Lung (tissue), 12 donors: ENCODE measurements around the gene SYNM. TPM values are rescaled to one million over a fixed set of nuclear protein-coding genes. Genes with fewer than 3 reads are reported as not detected.

Experiments
- ATAC-seq: fragments of 200-7000 bp; cut with Tn5 transposase; one replicate; pipeline ENCODE4 v1.9.1; 2020; ENCODE audit warnings: moderate number of reproducible peaks; ENCODE audit not compliant: insufficient read depth, low FRiP score
- DNase-seq, 3 donors: peaks; one replicate each; pipeline ENCODE4 v3.0.0-alpha.2; 2013 to 2017
- H3K27ac ChIP-seq, 2 donors: one replicate each; pipeline ENCODE4 v1.5.1; 2013; ENCODE audit warnings: mild to moderate bottlenecking in 2 of 2, moderate library complexity in 2 of 2, control low read depth in 1 of 2, inconsistent platforms in 1 of 2, low read depth in 1 of 2, low read length in 1 of 2
- H3K27me3 ChIP-seq, 3 donors: one replicate each; pipeline ENCODE4 v1.5.1; 2013; ENCODE audit warnings: low read length in 2 of 3; ENCODE audit not compliant: control insufficient read depth in 3 of 3, insufficient read depth in 3 of 3
- H3K36me3 ChIP-seq, 4 donors: one replicate each; pipeline ENCODE4 v1.5.1; 2013; ENCODE audit warnings: low read length in 4 of 4, mild to moderate bottlenecking in 1 of 4, moderate library complexity in 1 of 4; ENCODE audit not compliant: control insufficient read depth in 4 of 4, insufficient read depth in 4 of 4
- H3K4me1 ChIP-seq, 5 donors: one replicate each; pipeline ENCODE4 v1.5.1; 2013; ENCODE audit warnings: low read length in 5 of 5, mild to moderate bottlenecking in 2 of 5, moderate library complexity in 1 of 5; ENCODE audit not compliant: control insufficient read depth in 5 of 5, insufficient read depth in 5 of 5
- H3K4me3 ChIP-seq: one replicate; pipeline ENCODE4 v1.5.1; 2013; ENCODE audit warnings: mild to moderate bottlenecking, control low read depth, moderate library complexity
- H3K9ac ChIP-seq, 2 donors: one replicate each; pipeline ENCODE4 v1.5.1; 2013; ENCODE audit warnings: low read length in 2 of 2, control low read depth in 1 of 2; ENCODE audit not compliant: insufficient read depth in 1 of 2
- H3K9me3 ChIP-seq, 4 donors: one replicate each; pipeline ENCODE4 v1.5.1; 2013; ENCODE audit warnings: low read length in 3 of 4, mild to moderate bottlenecking in 1 of 4, moderate library complexity in 1 of 4; ENCODE audit not compliant: control insufficient read depth in 4 of 4, insufficient read depth in 3 of 4
- CTCF ChIP-seq: IDR thresholded peaks from 2 replicates; pipeline ENCODE4 v1.5.1; 2012; ENCODE audit warnings: mild to moderate bottlenecking; ENCODE audit errors: control extremely low read depth, extremely low read depth
- WGBS, 2 donors: extraction: QIAGEN DNeasy Blood & Tissue Kit; methylation state at CpG; one replicate each; pipeline ENCODE4 v1.1.7; 2013; 5-methylcytosine and 5-hydroxymethylcytosine counted together
- polyA plus RNA-seq, 2 donors: library from polyadenylated mRNA; stranded (reverse); fragments of 200-250 nt; gene quantifications; one replicate each; pipeline ENCODE4 v1.2.1, GENCODE V29; 2013
- total RNA-seq, 2 donors: library from RNA; depleted of rRNA in 1 of 2; stranded (reverse); fragments of >200 nt in 1 of 2; gene quantifications; one replicate each; pipeline ENCODE4 v1.2.1, GENCODE V29; 2014 to 2021
- donor health status: control.
- donor health status: control.
- donor health status: Bipolar disorder and iron deficiency.
- donor health status: healthy.
- donor health status: DM: yes; HTN: yes; CAD: no.

Gene SYNM
- total and polyA plus RNA-seq, 4 donors = 5.3 to 21.3 (median 10.9) TPM

DNA sequence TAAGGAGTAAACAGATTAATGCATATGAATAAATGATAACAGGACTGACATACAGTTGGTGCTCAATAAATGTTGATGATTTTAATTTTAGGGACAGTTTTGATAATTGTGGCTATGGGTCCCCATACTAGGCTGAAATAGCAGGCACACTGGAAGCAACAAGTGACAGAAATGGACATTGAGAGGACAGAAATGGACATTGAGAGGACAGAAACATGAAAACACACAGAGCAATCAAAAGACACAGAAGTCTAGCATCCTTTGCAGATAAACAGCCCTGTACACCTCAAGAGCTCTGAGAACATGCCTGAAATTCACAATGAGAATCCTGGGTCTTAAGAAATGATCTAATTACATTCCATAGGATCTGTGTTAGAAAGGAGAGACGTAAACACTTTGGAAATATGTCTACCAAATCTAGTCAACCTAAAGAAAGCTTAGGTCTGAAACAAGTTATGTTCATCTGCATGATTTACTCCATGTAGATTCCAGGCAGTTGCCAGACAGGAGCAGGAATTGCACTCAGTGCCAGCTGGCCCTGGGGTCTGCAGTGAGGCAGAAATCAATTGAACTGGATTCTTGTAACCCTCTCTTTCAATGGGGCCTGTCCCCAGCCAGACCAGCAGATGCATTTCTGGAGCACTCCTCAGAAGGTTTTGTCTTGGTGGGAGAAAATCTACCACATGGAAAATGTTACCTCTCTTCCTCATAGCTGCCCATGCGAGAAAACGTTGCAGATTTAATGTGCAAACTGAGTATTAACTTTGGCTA is 60.3 kb downstream of the SYNM start:
- WGBS, 2 donors = 93 to 94% methylated on average over 3 of the region's 3 CpGs
- H3K9ac ChIP-seq = no peak overlapping the region
- no peak for TF ChIP-seq CTCF
- no peak for DNase-seq
- ATAC-seq = no peak
- no peaks in the 10 kb centered on the region for H3K27me3 ChIP-seq
- H3K9me3 ChIP-seq = no peaks in the 10 kb centered on the region
- no peak overlapping the region for H3K4me3 ChIP-seq
- H3K27ac ChIP-seq = no peak overlapping the region
- H3K4me1 ChIP-seq = peaks cover 0 to 3% (median under 1%) of the 10 kb centered on the region in 5 donors
- peaks cover 4 to 16% (median 7%) of the 10 kb centered on the region in 4 donors for H3K36me3 ChIP-seq

GRCh38 chr15:99165956-99166689 is 61.2 kb downstream of the SYNM start:
- no peak for DNase-seq
- no peak for TF ChIP-seq CTCF
- H3K4me1 ChIP-seq = peaks cover 0 to 4% (median 2%) of the 10 kb centered on the region in 5 donors
- H3K9me3 ChIP-seq = no peaks in the 10 kb centered on the region
- peaks cover 4 to 18% (median 10%) of the 10 kb centered on the region in 4 donors for H3K36me3 ChIP-seq
- H3K4me3 ChIP-seq = no peak overlapping the region
- WGBS, 2 donors = 82 to 88% methylated on average over 23 of the region's 23 CpGs
- ATAC-seq = no peak
- H3K27ac ChIP-seq = no peak overlapping the region
- no peak overlapping the region for H3K9ac ChIP-seq
- H3K27me3 ChIP-seq = no peaks in the 10 kb centered on the region

GRCh38 chr15:99167201-99167600 is 62.3 kb downstream of the SYNM start:
- Histone ChIP-seq H3K9me3 (no peaks in the 10 kb centered on the region), H3K9ac (no peak overlapping the region), H3K27ac (no peak overlapping the region), H3K4me3 (no peak overlapping the region), H3K27me3 (no peaks in the 10 kb centered on the region), H3K36me3 (peaks cover 4 to 20% (median 12%) of the 10 kb centered on the region in 4 donors), H3K4me1 (peaks cover 0 to 4% (median 2%) of the 10 kb centered on the region in 5 donors)
- no peak for TF ChIP-seq CTCF
- ATAC-seq (no peak), DNase-seq (no peak)
- WGBS, 2 donors = 87 to 88% methylated on average over 5 of the region's 5 CpGs
